HepG2 (cell line): ENCODE data around the gene UBE2M. TPM values are rescaled to one million over a fixed set of nuclear protein-coding genes. Genes with fewer than 3 reads are reported as not detected.

Experiments used
- EP300 ChIP-seq, 3 experiments: sonication (generic) in 1 of 3; formaldehyde crosslinking in 1 of 3; IDR thresholded peaks; 2 replicates each; pipeline versions ENCODE4 v1.5.1 to v1.6.1; 2011 to 2020; ENCODE audit warnings: low read depth in 2 of 3, low read length in 2 of 3, borderline replicate concordance in 1 of 3, improper control_type of control experiment in 1 of 3, mild to moderate bottlenecking in 1 of 3, missing genetic modification reagents in 1 of 3, moderate library complexity in 1 of 3
- ETV6 ChIP-seq: sonication (generic); formaldehyde crosslinking; conservative IDR thresholded peaks from 2 replicates; pipeline ENCODE4 v1.4.0; 2020; ENCODE audit warnings: missing genetic modification reagents
- HNRNPL ChIP-seq: fragments of 200-400 bp; formaldehyde crosslinking; IDR thresholded peaks from 2 replicates; pipeline ENCODE4 v1.6.1; 2017; ENCODE audit warnings: mild to moderate bottlenecking, low read depth, low read length
- KAT8 ChIP-seq: IDR thresholded peaks from 2 replicates; pipeline ENCODE4 v1.6.1; 2016; ENCODE audit warnings: missing genetic modification reagents, missing compliant biosample characterization
- MIER3 ChIP-seq: IDR thresholded peaks from 2 replicates; pipeline ENCODE4 v1.6.1; 2016; ENCODE audit warnings: missing compliant biosample characterization, borderline replicate concordance
- NFIB ChIP-seq: sonication (generic); formaldehyde crosslinking; IDR thresholded peaks from 2 replicates; pipeline ENCODE4 v1.9.0; 2021; ENCODE audit warnings: missing genetic modification reagents, mild to moderate bottlenecking, borderline replicate concordance
- RFX1 ChIP-seq: fragments of 450-650 bp; IDR thresholded peaks from 2 replicates; pipeline ENCODE4 v1.6.1; 2017
- SNAPC4 ChIP-seq: sonication (generic); formaldehyde crosslinking; IDR thresholded peaks from 2 replicates; pipeline ENCODE4 v1.4.0; 2020; ENCODE audit warnings: mild to moderate bottlenecking, missing genetic modification reagents
- YEATS2 ChIP-seq: sonication (generic); formaldehyde crosslinking; IDR thresholded peaks from 2 replicates; pipeline ENCODE4 v1.4.0; 2020; ENCODE audit warnings: missing genetic modification reagents, borderline replicate concordance
- ZBED4 ChIP-seq: sonication (generic); formaldehyde crosslinking; IDR thresholded peaks from 2 replicates; pipeline ENCODE4 v1.4.0; 2020; ENCODE audit warnings: missing genetic modification reagents, borderline replicate concordance
- ZNF441 ChIP-seq: sonication (generic); formaldehyde crosslinking; IDR thresholded peaks from 2 replicates; pipeline ENCODE4 v1.7.0; 2021; ENCODE audit warnings: missing genetic modification reagents, borderline replicate concordance
- ZNF530 ChIP-seq: sonication (generic); formaldehyde crosslinking; IDR thresholded peaks from 2 replicates; pipeline ENCODE4 v1.5.0; 2020; ENCODE audit warnings: low read depth, mild to moderate bottlenecking, missing genetic modification reagents
- ZNF691 ChIP-seq: sonication (generic); formaldehyde crosslinking; IDR thresholded peaks from 2 replicates; pipeline ENCODE4 v1.4.0; 2020; ENCODE audit warnings: missing genetic modification reagents, low read depth, mild to moderate bottlenecking, borderline replicate concordance
- polyA plus RNA-seq, 8 experiments: library from polyadenylated mRNA; depleted of rRNA in 3 of 8; stranded (reverse) in 7 of 8; unstranded in 1 of 8; fragments of >200 nt; fragmentation: Illumina TruSeq in 4 of 8; extraction: Trizol in 4 of 8; gene quantifications; 2 replicates each; pipeline versions ENCODE4 v1.2.1 to v1.2.3, GENCODE V29; 2011 to 2016; ENCODE audit warnings: low read depth in 4 of 8, missing spikeins in 1 of 8, mixed read lengths in 1 of 8; ENCODE audit not compliant: insufficient read depth in 1 of 8
- total RNA-seq, 5 experiments: library from RNA; depleted of rRNA; stranded (reverse); fragments of >200 nt; fragmentation: Illumina TruSeq; extraction: Trizol; gene quantifications; 2 replicates each; pipeline ENCODE4 v1.2.3, GENCODE V29; 2016; ENCODE audit warnings: low read depth in 1 of 5
- TF ChIP-seq, protein P1 (sequence below): sonication (generic); formaldehyde crosslinking; IDR thresholded peaks from 2 replicates; pipeline ENCODE4 v1.5.1; 2020; ENCODE audit warnings: missing genetic modification reagents, mild to moderate bottlenecking, borderline replicate concordance
- TF ChIP-seq, protein P2 (sequence below): sonication (generic); formaldehyde crosslinking; IDR thresholded peaks from 2 replicates; pipeline ENCODE4 v1.4.0; 2020; ENCODE audit warnings: missing genetic modification reagents

UBE2M gene
- total and polyA plus RNA-seq, 2 of the 13 experiments (the other 11 are each of a cell fraction or from before 2014, with no cell fraction given) = 36.2 to 50.3 TPM

DNA sequence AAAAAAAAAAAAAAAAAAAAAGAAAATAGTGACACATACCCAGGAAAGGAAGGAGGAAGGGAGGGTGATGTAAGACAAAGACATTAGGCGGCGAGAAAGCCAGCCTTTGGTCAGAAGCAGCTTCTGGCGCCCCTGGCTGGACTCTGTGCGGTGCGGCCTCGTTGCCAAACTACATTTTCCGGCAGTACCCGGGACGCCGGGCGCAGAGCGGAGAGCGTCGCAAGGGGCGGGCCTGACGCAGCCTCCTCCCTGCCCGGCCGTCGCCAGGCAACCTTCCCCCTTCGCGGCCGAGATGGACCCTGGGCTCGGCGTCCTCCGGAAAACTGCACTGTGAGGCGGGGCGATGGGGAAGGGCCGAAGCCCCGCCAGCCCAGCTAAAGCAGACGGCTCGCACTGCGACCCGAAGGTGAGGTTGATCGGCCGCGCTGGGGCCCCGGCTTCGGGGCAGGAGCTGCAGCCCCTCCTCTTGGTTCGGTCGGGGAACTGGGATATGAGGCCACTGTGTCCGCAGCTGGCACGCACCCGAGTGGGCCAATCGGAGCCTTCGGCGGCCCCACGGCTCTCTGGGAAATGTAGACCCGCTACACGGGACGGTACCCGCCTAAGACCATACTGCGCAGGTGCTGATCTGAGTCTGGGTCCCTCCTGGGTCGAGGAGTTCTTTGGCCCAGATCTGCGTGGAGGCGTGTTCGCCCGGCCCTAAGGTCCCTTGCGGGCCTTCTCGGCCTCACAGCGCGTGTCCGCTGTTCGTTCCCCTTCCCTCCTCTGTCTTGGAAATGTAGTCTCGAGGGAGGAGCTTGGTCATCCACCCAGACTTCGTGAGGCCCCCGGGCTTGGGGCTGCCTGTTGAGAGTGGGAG is 17.0 kb upstream of the UBE2M start (continued):
- TF ChIP-seq KAT8 (CRISPR knock-in tag) = peak; percentile 77
- TF ChIP-seq ZNF441 = peak; percentile 95
- 0 out of 2 replicates have a peak, but pooled peaks have one; percentile 17 for TF ChIP-seq ETV6
- no peak for TF ChIP-seq EP300 (IDR thresholded peaks at IDR 0.05; ENCODE audit: low read depth in 2 of 2, low read length in 2 of 2)
- no peak for TF ChIP-seq EP300 (CRISPR knock-in tag; IDR thresholded peaks at IDR 0.05; ENCODE audit: borderline replicate concordance)
- no peak for TF ChIP-seq ZNF691
- TF ChIP-seq SNAPC4 (CRISPR knock-in tag) = peak; percentile 70; the same call in 1 of the 2 replicates
- 0 out of 2 replicates have a peak, but pooled peaks have one; percentile 66 for TF ChIP-seq HNRNPL
- peak; percentile 93 for TF ChIP-seq RFX1
- no peak for TF ChIP-seq NFIB
- TF ChIP-seq ZNF530 (CRISPR knock-in tag) = 0 out of 2 replicates have a peak, but pooled peaks have one; percentile 22
- TF ChIP-seq, protein P1, sequence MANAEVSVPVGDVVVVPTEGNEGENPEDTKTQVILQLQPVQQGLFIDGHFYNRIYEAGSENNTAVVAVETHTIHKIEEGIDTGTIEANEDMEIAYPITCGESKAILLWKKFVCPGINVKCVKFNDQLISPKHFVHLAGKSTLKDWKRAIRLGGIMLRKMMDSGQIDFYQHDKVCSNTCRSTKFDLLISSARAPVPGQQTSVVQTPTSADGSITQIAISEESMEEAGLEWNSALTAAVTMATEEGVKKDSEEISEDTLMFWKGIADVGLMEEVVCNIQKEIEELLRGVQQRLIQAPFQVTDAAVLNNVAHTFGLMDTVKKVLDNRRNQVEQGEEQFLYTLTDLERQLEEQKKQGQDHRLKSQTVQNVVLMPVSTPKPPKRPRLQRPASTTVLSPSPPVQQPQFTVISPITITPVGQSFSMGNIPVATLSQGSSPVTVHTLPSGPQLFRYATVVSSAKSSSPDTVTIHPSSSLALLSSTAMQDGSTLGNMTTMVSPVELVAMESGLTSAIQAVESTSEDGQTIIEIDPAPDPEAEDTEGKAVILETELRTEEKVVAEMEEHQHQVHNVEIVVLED = peak; percentile 98
- TF ChIP-seq YEATS2 (CRISPR knock-in tag) = peak; percentile 48; the same call in 1 of the 2 replicates
- peak; percentile 87; the same call in 1 of the 2 replicates for TF ChIP-seq ZBED4 (CRISPR knock-in tag)
- TF ChIP-seq MIER3 (CRISPR knock-in tag) = peak; percentile 70; the same call in 1 of the 2 replicates
- TF ChIP-seq, protein P2, sequence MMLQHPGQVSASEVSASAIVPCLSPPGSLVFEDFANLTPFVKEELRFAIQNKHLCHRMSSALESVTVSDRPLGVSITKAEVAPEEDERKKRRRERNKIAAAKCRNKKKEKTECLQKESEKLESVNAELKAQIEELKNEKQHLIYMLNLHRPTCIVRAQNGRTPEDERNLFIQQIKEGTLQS (CRISPR knock-in tag) = no peak
